ENCODE measurements around the gene GZMM. TPM values are rescaled to one million over a fixed set of nuclear protein-coding genes. Genes with fewer than 3 reads are reported as not detected.

GZMM gene
- polyA plus RNA-seq, 1 of the 3 experiments (the other 2 are of a cell fraction): not detected

DNA sequence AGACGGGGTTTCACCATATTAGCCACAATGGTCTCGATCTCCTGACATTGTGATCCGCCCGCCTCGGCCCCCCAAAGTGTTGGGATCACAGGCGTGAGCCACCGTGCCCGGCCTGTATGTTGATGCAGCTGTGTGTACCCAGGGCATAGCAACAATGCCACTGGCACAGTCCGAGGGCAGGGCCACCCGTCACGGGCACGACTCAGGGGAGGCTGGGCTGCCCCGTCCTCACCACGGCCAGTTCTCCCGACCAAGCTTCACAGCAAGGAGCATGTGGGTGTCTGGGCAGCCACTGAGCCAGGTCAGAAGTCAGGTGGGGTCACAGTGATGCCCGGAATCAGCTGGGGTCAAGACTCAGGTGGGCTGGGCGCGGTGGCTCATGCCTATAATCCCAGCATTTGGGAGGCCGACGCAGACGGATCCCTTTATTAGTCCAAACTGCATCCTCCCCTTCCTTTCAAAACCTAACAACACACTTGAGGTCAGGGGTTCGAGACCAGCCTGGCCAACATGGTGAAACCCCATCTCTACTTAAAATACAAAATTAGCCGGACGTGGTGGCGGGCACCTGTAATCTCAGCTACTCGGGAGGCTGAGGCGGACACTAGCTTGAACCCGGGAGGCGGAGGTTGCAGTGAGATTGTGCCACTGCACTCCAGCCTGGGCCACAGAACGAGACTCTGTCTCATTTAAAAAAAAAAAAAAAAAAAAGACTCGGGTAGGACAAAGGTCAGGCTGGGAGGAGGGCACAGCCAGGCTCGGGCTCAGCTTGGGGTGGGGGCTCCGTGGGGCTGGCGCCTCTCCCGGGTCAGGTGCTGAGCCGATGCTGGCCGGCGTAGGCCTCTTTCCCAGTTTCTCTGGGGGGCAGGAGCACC lies 13.5 kb upstream of the GZMM start:
- peak overlapping the region; percentile 85 for H3K4me2 ChIP-seq
- H3K79me2 ChIP-seq (ENCODE audit: insufficient read depth): peaks cover 32% of the 10 kb centered on the region
- H3K27me3 ChIP-seq (ENCODE audit: insufficient read depth): no peaks in the 10 kb centered on the region
- POLR2A ChIA-PET: interaction anchor here (0.7 to 2.4 kb wide), 6 partner anchors 12 to 91 kb away, joined by 3 to 11 read pairs (median 5); no protein-coding TSS in a partner anchor
- no peaks in the 10 kb centered on the region for H3K9me2 ChIP-seq
- WGBS (ENCODE audit: low lambda C conversion rate): 61% methylated on average over 19 of the region's 38 CpGs
- H3K4me3 ChIP-seq (ENCODE audit: low read depth in 2 of 2, low read length in 1 of 2): peak overlapping the region; percentile 73 to 75
- peak overlapping the region; percentile 86; the same call in 1 of the 2 replicates for H3K9ac ChIP-seq
- DNase-seq: no peak
- H3F3A ChIP-seq (replicated peaks; ENCODE audit: insufficient read depth): no peaks in the 10 kb centered on the region
- peak overlapping the region; percentile 63; the same call in 1 of the 2 replicates for H2AFZ ChIP-seq (ENCODE audit: low read depth)
- no peaks in the 10 kb centered on the region for H3K9me3 ChIP-seq
- CTCF ChIA-PET: interaction anchor here (0.6 to 6.2 kb wide), 9 partner anchors 8 to 202 kb away, joined by 3 to 56 read pairs (median 4); no protein-coding TSS in a partner anchor
- H3K4me1 ChIP-seq (ENCODE audit: control insufficient read depth in 1 of 2, insufficient read depth in 2 of 2, low read depth in 1 of 2, low read length in 1 of 2): peaks cover 11 to 19% of the 10 kb centered on the region in 2 experiments; a peak in 2 of 4 replicates
- H3K27ac ChIP-seq (ENCODE audit: low read depth in 2 of 2, low read length in 1 of 2): peak overlapping the region; percentile 80 to 95
- TF ChIP-seq NRF1 (IDR thresholded peaks at IDR 0.05; ENCODE audit: low read depth, low read length) (no peak), YY1 (IDR thresholded peaks at IDR 0.05; ENCODE audit: low read depth) (no peak), EZH2phosphoT487 (IDR thresholded peaks at IDR 0.05; ENCODE audit: borderline replicate concordance, low read depth) (no peak), RFX5 (IDR thresholded peaks at IDR 0.05; ENCODE audit: low read length) (no peak), TAF1 (IDR thresholded peaks at IDR 0.05; ENCODE audit: borderline replicate concordance, low read depth, low read length) (no peak), TEAD4 (IDR thresholded peaks at IDR 0.05; ENCODE audit: borderline replicate concordance, insufficient read depth) (no peak), SIN3A (IDR thresholded peaks at IDR 0.05; ENCODE audit: borderline replicate concordance, low read depth, low read length) (no peak), ELF1 (IDR thresholded peaks at IDR 0.05) (no peak), MXI1 (IDR thresholded peaks at IDR 0.05; ENCODE audit: low read depth, low read length) (no peak), GATA2 (CRISPR knock-in tag; IDR thresholded peaks at IDR 0.05) (no peak), EP300 (IDR thresholded peaks at IDR 0.05; ENCODE audit: borderline replicate concordance in 1 of 2, low read depth in 1 of 2, low read length in 1 of 2) (no peak), FOXJ3 (CRISPR knock-in tag; IDR thresholded peaks at IDR 0.05) (no peak), NFIC (IDR thresholded peaks at IDR 0.05; ENCODE audit: borderline replicate concordance) (no peak), FOXM1 (IDR thresholded peaks at IDR 0.05; ENCODE audit: low read depth) (no peak)
- TF ChIP-seq, protein P1, sequence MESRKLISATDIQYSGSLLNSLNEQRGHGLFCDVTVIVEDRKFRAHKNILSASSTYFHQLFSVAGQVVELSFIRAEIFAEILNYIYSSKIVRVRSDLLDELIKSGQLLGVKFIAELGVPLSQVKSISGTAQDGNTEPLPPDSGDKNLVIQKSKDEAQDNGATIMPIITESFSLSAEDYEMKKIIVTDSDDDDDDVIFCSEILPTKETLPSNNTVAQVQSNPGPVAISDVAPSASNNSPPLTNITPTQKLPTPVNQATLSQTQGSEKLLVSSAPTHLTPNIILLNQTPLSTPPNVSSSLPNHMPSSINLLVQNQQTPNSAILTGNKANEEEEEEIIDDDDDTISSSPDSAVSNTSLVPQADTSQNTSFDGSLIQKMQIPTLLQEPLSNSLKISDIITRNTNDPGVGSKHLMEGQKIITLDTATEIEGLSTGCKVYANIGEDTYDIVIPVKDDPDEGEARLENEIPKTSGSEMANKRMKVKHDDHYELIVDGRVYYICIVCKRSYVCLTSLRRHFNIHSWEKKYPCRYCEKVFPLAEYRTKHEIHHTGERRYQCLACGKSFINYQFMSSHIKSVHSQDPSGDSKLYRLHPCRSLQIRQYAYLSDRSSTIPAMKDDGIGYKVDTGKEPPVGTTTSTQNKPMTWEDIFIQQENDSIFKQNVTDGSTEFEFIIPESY (IDR thresholded peaks at IDR 0.05; ENCODE audit: borderline replicate concordance, low read depth): no peak
- TF ChIP-seq, protein P2, sequence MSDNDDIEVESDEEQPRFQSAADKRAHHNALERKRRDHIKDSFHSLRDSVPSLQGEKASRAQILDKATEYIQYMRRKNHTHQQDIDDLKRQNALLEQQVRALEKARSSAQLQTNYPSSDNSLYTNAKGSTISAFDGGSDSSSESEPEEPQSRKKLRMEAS (IDR thresholded peaks at IDR 0.05; ENCODE audit: low read depth): no peak
- TF ChIP-seq, protein P3, sequence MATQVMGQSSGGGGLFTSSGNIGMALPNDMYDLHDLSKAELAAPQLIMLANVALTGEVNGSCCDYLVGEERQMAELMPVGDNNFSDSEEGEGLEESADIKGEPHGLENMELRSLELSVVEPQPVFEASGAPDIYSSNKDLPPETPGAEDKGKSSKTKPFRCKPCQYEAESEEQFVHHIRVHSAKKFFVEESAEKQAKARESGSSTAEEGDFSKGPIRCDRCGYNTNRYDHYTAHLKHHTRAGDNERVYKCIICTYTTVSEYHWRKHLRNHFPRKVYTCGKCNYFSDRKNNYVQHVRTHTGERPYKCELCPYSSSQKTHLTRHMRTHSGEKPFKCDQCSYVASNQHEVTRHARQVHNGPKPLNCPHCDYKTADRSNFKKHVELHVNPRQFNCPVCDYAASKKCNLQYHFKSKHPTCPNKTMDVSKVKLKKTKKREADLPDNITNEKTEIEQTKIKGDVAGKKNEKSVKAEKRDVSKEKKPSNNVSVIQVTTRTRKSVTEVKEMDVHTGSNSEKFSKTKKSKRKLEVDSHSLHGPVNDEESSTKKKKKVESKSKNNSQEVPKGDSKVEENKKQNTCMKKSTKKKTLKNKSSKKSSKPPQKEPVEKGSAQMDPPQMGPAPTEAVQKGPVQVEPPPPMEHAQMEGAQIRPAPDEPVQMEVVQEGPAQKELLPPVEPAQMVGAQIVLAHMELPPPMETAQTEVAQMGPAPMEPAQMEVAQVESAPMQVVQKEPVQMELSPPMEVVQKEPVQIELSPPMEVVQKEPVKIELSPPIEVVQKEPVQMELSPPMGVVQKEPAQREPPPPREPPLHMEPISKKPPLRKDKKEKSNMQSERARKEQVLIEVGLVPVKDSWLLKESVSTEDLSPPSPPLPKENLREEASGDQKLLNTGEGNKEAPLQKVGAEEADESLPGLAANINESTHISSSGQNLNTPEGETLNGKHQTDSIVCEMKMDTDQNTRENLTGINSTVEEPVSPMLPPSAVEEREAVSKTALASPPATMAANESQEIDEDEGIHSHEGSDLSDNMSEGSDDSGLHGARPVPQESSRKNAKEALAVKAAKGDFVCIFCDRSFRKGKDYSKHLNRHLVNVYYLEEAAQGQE (IDR thresholded peaks at IDR 0.05; ENCODE audit: low read depth, low read length): no peak
- peaks cover 0 to 4% of the 10 kb centered on the region in 2 experiments for H3K36me3 ChIP-seq (replicated peaks in 1 of 2; ENCODE audit: control insufficient read depth in 1 of 2, insufficient read depth in 2 of 2, low read length in 1 of 2)
- H4K20me1 ChIP-seq (ENCODE audit: insufficient read depth): peaks cover 30% of the 10 kb centered on the region
